ENCODE results near the gene GPR158. TPM values are rescaled to one million over a fixed set of nuclear protein-coding genes. Genes with fewer than 3 reads are reported as not detected.

GPR158 gene
- total and polyA plus RNA-seq, 2 of the 8 experiments (the other 6 are each of a cell fraction or from before 2014, with no cell fraction given), result 0.14 to 0.78 TPM

DNA sequence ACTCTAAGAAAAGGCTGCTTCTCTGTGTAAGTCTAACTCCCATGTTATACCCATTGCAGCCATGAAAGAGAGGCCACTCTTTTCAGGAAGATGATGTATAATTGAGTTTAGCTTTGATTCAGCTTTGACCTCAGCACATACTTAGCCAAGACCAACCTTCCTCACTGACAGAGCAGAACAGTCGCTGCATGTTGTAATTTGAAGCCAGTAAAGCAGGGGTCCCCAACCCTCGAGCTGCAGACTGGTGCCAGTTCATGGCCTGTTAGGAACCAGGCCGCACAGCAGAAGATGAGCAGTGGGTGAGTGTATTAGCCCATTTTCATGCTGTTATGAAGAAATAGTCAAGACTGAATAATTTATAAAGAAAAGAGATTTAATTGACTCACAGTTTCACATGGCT lies 223.9 kb downstream of the GPR158 start:
- 67% methylated on average over 3 of the region's 3 CpGs; no CpG with 5 or more reads in 1 of the 2 experiments for WGBS, 2 experiments (ENCODE audit: extremely low coverage in 1 of 2, insufficient coverage in 1 of 2, insufficient read length in 1 of 2, insufficient replicate concordance in 2 of 2, low coverage in 1 of 2, low lambda C conversion rate in 2 of 2, missing lambda C conversion rate in 1 of 2)
- TF ChIP-seq NRF1 (IDR thresholded peaks at IDR 0.05; ENCODE audit: low read depth, low read length) (no peak), SUZ12 (IDR thresholded peaks at IDR 0.05; ENCODE audit: low read length) (no peak), ATF2 (IDR thresholded peaks at IDR 0.05; ENCODE audit: low read length) (no peak), CREB1 (IDR thresholded peaks at IDR 0.05) (no peak), TAF7 (optimal IDR thresholded peaks at IDR 0.05; ENCODE audit: borderline replicate concordance, low read depth, low read length) (no peak), TCF12 (IDR thresholded peaks at IDR 0.05; ENCODE audit: low read depth, low read length) (no peak), POLR2AphosphoS5 (IDR thresholded peaks at IDR 0.05; ENCODE audit: low read depth, low read length) (no peak), RNF2 (IDR thresholded peaks at IDR 0.05; ENCODE audit: borderline replicate concordance, low read depth, low read length, missing control alignments, poor library complexity, severe bottlenecking) (no peak), EZH2 (IDR thresholded peaks at IDR 0.05; ENCODE audit: low read depth, low read length, severe bottlenecking) (no peak), TBP (IDR thresholded peaks at IDR 0.05; ENCODE audit: low read depth, low read length) (no peak), CHD1 (IDR thresholded peaks at IDR 0.05; ENCODE audit: low read depth, low read length) (no peak), RBBP5 (IDR thresholded peaks at IDR 0.05; ENCODE audit: borderline replicate concordance, low read depth, low read length) (no peak), JUND (IDR thresholded peaks at IDR 0.05; ENCODE audit: low read length) (no peak)
- Histone ChIP-seq H3K23ac (ENCODE audit: insufficient read length) (no peak overlapping the region), H2AK5ac (ENCODE audit: low read depth, low read length) (no peak overlapping the region), H4K8ac (ENCODE audit: extremely low read depth, insufficient read depth, low read length) (no peak overlapping the region), H4K20me1 (replicated peaks in 1 of 2; ENCODE audit: control insufficient read depth in 1 of 2, insufficient read depth in 2 of 2, low read length in 2 of 2) (no peaks in the 10 kb centered on the region), H3K23me2 (ENCODE audit: low read depth, low read length) (no peaks in the 10 kb centered on the region; the same call in 1 of the 2 replicates), H3K4me2 (ENCODE audit: insufficient read depth in 1 of 2, low read depth in 2 of 2, low read length in 2 of 2) (no peak overlapping the region), H3K9me3 (ENCODE audit: insufficient read depth in 2 of 2, low read depth in 1 of 2, low read length in 1 of 2) (no peaks in the 10 kb centered on the region), H3K27ac (ENCODE audit: low read depth, low read length) (no peak overlapping the region), H3K9ac (replicated peaks in 1 of 4; ENCODE audit: extremely low read depth in 1 of 4, low read depth in 3 of 4, low read length in 3 of 4) (no peak overlapping the region), H4K91ac (replicated peaks; ENCODE audit: insufficient read length, low read length) (no peak overlapping the region), H3K79me2 (ENCODE audit: control insufficient read depth in 1 of 2, insufficient read depth in 2 of 2, low read length in 2 of 2) (no peaks in the 10 kb centered on the region), H3K4me3 (ENCODE audit: extremely low read depth in 1 of 4, insufficient read depth in 2 of 4, low read depth in 3 of 4, low read length in 4 of 4) (no peak overlapping the region), H3K79me1 (ENCODE audit: low read depth, low read length) (no peaks in the 10 kb centered on the region), H3K4me1 (replicated peaks in 1 of 4; ENCODE audit: control insufficient read depth in 3 of 4, insufficient read depth in 4 of 4, low read length in 3 of 4) (no peaks in the 10 kb centered on the region), H2AFZ (ENCODE audit: low read length) (no peak overlapping the region), H4K5ac (ENCODE audit: insufficient read length, low read depth, low read length) (no peak overlapping the region), H2BK15ac (ENCODE audit: low read length) (no peak overlapping the region), H2BK5ac (ENCODE audit: low read depth, low read length) (no peak overlapping the region), H3K4ac (replicated peaks; ENCODE audit: insufficient read length, low read depth, low read length) (no peak overlapping the region), H2BK20ac (ENCODE audit: low read length) (no peak overlapping the region), H2BK120ac (replicated peaks; ENCODE audit: low read depth, low read length) (no peak overlapping the region), H3K18ac (ENCODE audit: extremely low read depth, low read length) (no peak overlapping the region), H3K36me3 (ENCODE audit: control insufficient read depth in 2 of 4, insufficient read depth in 4 of 4, low read length in 3 of 4) (no peaks in the 10 kb centered on the region), H3K14ac (ENCODE audit: insufficient read length) (no peak overlapping the region), H3K27me3 (replicated peaks in 1 of 4; ENCODE audit: control insufficient read depth in 3 of 4, extremely low read depth in 1 of 4, insufficient read depth in 3 of 4, low read length in 3 of 4) (no peaks in the 10 kb centered on the region), H2BK12ac (ENCODE audit: low read depth, low read length) (no peak overlapping the region), H3K56ac (replicated peaks; ENCODE audit: insufficient read length, low read depth, low read length) (no peak overlapping the region)
- CTCF ChIA-PET (ENCODE audit: partially characterized antibody), result interaction anchor here (1.0 kb wide), 2 partner anchors 9 to 44 kb away, joined by 3 read pairs; no protein-coding TSS in a partner anchor
- POLR2A ChIA-PET (ENCODE audit: partially characterized antibody), result no interaction called here
- DNase-seq (ENCODE audit: low read depth in 1 of 2, low spot score in 2 of 2) (no peak), FAIRE-seq (no peak)
